Measurements from ENCODE around the gene QDPR.
"Not testable (repeated sequence)": the region's sequence is repeated elsewhere in the genome, so short reads cannot be mapped to it uniquely, and the experiment has no call there.

Gene QDPR

DNA sequence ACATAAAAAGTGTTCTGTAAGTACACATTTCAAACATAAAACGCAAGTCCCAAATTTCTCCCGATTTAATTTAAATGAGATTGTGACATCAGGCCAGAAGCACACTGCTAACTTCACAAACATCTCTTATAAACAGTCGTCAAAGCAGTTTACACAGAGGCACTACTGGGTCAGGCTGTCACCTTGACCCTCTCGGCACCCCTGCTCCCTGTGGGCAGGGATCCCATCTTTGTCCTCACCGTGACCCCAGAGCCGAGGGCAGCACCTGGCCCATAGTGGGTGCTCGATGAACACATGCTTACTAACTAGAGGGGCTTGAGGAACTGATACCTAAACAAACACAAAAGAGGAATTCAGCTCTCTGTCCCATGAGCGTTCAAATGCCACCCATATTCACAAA is 22.2 kb downstream of the QDPR start:
- DNase-seq, result no peak

- DNase-seq, result no peak
Observed at GRCh38 chr4:17489123-17489522, 22.8 kb downstream of the QDPR start.

DNA sequence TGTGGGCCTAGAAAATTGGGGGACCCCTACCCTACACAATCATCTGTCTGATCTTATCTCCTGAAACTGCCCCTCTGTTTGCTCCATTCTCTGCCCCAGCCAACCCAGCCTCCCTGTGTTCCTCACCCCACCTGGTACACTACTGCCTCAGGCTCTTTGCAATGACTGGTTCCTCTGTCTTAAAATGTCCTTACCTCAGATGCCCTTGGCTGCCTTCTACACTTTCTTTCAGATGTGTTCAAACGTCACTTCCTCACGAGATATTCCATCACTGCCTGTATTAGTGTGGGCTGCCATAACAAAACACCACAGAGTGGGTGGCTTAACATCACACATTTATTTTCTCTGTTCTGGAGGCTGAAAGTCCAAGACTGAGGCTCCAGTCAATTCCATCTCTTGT is 29.2 kb downstream of the QDPR start:
- DNase-seq, result no peak

DNA sequence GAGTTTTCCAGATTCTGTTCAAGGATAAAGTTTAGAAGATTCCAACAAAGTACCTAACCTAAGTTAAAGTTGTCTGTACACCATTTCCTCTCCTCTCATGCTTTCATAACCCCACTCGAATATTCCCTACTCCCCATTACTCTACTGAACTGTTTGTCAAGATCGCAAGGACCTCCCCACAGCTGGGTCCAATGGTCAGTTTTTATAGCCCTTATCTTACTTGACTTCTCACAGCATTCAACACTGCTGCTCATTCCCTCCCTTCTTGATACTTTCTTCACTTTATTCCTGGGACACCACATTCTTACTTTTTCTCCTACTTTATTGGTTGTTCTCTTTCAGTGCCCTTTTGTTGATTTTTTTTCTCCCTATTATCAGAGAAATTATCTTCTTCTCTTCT is 30.9 kb downstream of the QDPR start:
- no peak for DNase-seq

- no peak for DNase-seq
Observed at GRCh38 chr4:17480210-17480927, 31.5 kb downstream of the QDPR start.

DNA sequence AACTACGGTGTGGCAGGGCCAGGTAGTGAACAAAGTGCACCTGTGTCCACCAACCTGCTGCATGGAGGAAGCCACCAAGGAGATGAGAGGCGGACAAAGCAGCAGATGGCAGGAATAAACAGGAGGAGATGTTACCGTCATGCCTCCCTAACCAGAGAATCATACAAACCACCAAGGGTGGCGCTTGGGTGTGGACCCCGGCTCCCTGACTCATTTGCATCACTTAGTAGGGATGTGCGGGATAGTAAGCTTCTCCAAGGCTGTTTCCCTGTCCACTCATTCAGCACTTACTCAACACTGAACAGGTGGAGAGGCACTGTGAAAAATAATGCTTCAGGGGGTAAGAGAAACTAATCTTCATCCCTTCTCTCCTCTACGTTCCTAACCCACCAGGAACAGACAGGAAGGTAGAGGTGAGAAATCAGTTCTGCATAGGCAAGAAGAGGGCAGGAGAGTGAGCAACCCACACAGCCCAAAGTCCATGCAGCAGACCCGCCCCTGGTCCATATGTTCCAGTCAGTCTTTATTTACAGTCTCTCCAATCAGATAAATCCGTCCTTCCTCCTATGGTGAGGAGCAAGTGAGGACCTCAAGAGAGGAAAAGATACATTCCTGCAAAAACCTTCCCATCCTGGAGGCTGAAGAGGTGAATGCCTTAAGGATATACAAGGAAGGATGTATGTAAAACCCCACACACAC is 34.0 kb downstream of the QDPR start:
- DNase-seq, result no peak

DNA sequence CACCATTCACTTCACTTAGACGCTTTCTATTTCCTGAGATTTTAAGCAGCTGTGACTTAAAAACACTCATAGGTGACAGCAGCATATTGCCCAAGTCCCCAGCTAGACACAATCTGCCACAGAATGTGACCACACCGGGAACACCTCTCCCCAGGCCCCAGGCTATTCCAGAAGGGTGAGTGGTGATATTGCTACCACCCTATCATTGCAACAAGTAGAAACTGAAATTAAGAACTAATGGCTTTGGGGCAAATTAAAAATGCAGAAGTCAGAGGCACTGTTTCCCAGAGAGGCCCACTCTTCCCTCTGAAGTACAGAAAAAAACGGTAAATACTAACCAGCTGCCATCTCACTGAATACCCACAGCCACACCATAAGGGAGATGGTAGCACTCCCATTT is 35.0 kb downstream of the QDPR start:
- DNase-seq, result no peak

GRCh38 chr4:17475481-17475880 is 36.4 kb downstream of the QDPR start:
- DNase-seq, result no peak

GRCh38 chr4:17469931-17470674 is 41.8 kb downstream of the QDPR start:
- DNase-seq, result no peak

- DNase-seq, result no peak
Observed at GRCh38 chr4:17468619-17469221, 43.2 kb downstream of the QDPR start.

DNA sequence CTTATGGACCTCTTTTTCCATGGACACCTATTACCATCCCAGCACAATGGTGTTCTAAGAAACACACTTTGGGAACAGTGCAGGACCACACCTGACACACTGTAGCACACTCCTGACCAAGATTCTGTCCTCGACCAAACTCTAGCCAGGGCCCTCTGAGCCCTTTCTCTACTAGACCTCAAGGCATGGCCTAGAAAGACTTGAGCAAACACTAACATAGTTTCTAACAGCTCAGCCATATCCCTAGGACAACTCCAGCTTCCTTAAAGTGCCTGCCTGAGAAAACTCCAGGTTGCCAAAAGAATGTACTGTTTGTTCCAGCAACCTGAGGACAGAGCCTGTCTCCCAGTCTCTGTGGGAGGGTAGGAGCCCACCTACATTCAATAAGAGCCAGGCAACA is 48.3 kb downstream of the QDPR start:
- no peak for DNase-seq

DNA sequence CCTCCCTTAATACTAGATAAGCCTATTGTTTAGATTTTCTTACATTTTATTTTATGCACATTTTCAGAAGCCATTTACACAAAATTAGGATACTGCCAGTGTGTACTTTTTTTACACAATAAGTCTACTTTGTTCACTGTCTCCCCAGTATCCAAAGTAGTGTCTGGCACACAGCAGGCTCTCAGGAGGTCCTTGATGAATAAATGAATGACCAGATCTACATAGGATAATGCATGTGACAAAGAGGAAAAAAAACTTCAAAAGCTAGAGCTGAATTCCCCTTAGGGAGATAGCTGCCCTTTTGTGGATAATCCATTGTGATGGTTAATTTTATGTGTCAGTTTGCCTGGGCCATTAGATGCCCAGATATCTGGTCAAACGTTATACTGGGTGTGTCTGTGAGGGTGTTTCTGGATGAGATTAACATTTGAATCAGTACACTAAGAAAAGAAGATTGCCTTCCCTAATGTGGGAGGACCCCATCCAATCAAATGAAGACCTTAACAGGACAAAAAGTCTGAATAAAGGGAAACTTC is 61.6 kb downstream of the QDPR start:
- DNase-seq, result no peak

GRCh38 chr4:17448689-17449088 is 63.2 kb downstream of the QDPR start:
- DNase-seq, result no peak

DNA sequence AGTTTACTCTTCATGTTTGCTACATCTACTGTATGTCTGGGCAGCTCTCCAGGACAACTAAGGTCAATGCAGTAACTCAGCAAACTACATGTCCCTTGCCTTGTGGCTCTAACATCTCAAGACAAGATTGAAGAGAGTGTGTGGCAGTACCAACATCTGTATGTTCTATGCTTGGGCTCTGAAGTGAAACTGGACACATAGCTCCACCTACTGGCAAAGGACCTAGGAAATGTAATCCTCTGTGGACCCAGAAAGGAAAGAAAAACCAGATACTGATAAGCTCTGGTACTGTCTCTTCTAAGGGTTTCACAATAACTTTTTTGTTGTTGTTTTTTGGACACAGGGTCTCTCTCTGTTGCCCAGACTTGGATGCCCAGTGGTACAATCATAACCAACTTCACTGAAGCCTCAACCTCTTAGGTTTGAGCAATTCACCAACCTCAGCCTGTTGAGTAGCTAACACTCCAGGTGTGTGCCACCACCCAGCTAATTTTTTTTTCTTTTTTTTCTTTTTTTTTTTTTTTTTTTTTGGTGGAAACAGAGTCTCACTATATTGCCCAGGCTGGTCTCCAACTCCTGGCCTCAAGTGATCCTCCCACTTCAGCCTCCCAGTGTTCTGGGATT is 64.1 kb downstream of the QDPR start:
- peak; percentile 67 for DNase-seq

DNA sequence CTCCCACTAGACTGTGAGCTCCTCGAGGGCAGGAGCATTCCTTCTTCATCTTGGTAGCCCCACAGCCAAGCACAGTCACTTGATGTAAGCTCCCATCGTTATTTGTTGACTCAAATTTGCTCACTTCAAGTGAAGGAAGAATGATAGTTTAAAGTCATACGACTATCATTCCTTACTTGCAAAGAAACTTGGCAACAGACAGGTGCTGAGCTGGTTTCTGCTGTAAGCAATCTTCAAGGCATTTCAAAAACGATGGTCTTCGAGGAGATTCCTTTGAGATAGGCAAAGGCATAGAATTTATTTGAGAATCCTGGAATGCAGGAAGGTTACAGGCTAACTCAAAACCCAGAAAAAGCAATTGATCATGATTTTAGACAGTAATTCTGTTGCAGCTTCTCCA is 64.8 kb downstream of the QDPR start:
- no peak for DNase-seq

- not testable (repeated sequence) for DNase-seq
Observed at GRCh38 chr4:17442477-17442876, 69.4 kb downstream of the QDPR start.

- DNase-seq, result no peak
Observed at GRCh38 chr4:17437396-17437795, 74.5 kb downstream of the QDPR start.

DNA sequence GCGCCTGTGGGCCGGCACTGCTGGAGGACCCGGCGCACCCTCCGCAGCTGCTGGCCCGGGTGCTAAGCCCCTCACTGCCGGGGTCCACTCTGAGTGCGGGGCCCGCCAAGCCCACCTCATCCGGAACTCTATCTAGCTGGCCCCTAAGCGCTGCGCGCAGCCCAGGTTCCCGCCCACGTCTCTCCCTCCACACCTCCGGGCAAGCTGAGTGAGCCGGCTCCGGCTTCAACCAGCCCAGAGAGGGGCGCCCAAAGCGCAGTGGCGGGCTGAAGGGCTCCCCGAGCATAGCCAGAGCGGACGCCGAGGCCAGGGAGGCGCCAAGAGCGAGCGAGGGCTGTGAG is 75.2 kb downstream of the QDPR start:
- no peak for DNase-seq
